ENCODE results near the gene ZNF48.

Gene ZNF48

DNA sequence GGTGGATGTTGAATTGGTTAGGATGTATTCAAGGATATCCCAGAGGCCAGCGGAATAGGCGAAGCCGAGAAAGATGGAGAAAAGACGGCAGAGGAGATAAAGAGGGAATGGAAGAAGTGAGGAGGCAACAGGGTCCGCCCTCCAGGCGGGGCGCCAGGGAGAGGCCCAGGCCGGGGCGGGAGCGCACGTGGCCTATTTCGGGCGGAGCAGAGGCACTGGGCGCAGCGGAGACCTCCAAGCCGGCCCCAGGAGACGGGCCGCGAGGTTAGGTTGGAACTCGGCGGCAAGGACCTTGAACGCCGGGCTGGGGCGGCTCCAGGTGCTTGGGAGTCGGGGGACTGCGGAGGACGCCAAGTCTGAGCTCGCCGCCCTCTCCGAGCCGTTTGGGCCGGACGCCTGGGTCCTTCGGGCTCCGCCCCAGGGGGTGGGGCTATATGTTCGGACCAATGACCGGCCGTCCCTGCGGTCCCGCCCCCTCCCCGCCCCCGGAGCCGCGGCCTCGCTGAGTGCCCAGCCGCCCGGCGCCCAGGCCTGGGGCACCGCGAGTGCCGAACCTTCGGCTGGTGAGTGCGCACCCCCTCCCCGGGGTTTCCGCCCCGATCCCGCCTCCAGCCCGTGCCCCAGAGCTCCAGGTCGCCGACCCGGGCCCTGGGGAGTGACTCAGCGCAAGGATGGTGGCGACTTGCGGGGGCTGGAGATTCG is 12.0 kb downstream of the ZNF48 start, which contains the start of gene ZNF771:
ZNF771 (plus strand) TSS at position 505 of the 702 bp plus-strand sequence. CDS start 448 bp downstream, outside the sequence.
- peak; percentile 76 for DNase-seq (ENCODE audit: low read depth, low spot score)

- DNase-seq (ENCODE audit: low read depth, low spot score), result no peak
Observed at GRCh38 chr16:30407804-30408534, 12.7 kb downstream of the ZNF48 start.

DNA sequence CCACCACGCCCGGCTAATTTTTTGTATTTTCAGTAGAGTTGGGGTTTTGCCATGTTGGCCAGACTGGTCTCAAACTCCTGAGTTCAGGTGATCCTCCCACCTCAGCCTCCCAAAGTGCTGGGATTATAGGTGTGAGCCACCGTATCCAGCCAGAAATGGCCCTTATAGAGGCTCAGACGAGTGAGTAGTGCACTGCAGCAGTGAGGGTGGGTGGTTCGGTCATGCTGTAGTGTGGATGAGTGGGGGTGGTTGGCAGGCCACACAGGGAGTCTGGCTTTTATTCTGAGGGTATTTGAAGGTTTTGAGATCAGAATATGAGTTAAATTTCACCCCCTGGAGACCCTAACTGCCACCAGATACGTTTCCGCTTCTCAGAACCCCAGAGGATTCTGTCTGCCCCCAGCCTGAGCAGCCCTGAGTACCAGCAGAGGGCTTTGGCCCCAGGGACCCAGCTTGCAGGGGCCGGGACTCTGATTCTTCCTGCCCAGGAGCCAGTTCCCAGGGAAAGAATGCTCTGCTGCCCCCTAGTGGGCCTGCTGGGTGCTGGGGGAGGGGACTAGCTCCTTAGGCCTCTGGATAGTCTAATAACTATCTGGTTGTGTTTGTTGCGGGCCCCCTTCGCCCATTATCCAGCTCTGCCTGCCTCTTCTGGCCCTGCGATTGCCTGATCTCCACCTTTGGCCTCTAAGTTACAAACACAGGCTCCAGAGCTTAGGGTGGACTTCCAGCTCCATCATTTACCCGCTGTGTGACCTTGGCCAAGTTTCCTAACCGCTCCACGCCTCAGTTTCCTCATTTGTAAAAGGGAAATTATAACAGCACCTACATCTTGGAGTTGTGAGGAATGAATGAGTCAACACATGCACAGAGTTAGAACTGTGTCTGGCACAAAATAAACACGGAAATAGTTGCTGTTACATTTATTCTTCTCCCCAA is 14.2 kb downstream of the ZNF48 start:
- DNase-seq (ENCODE audit: low read depth, low spot score), result peak; percentile 87

DNA sequence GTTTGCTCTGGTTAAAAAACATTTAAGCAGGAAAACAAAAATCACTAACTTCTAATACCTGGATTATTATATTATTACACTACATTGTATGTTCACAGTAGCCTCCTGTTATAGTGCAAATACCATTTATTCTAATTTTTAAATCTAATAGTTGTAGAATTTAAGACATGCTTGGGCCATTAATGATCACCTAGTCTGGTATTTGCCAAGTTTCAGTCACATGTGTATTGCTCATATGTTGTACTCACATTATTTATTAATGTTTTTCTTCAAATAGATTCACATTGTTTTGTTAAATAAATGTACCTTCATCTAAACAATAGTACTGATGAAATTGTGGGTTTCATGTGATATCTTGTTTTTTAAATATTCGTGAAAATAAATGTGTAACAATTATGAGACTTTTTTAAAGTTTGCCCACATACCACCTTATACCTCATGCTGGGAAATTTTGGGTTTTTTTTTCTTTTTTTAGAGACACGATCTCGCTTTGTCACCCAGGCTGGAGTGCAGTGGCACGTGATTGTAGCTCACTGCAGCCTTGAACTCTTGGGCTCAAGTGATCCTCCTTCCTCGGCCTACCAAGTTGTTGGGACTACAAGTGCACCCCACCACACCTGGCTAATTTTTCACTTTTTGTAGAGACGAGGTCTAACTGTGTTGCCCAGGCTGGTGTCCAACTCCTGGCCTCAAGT is 18.0 kb downstream of the ZNF48 start:
- DNase-seq (ENCODE audit: low read depth, low spot score), result no peak

DNA sequence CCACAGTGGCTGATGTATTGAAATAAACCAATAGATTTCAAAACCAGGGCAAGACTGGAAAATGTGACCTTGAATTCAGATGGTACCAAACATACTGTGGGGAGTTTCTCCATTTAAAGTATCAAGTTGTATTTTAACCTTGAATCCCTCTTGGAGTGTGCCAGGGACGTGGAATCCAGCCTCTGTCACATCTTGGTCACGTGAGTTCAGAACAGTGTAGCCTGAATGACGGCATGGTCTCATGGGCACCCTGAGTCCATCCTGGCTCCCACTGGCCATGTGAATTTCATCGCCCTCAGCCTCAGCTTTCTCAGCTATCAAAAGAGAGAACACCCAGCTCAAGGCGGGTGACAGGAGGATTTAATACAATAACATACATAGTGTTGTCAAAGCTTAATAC is 18.9 kb downstream of the ZNF48 start:
- no peak for DNase-seq (ENCODE audit: low read depth, low spot score)

DNA sequence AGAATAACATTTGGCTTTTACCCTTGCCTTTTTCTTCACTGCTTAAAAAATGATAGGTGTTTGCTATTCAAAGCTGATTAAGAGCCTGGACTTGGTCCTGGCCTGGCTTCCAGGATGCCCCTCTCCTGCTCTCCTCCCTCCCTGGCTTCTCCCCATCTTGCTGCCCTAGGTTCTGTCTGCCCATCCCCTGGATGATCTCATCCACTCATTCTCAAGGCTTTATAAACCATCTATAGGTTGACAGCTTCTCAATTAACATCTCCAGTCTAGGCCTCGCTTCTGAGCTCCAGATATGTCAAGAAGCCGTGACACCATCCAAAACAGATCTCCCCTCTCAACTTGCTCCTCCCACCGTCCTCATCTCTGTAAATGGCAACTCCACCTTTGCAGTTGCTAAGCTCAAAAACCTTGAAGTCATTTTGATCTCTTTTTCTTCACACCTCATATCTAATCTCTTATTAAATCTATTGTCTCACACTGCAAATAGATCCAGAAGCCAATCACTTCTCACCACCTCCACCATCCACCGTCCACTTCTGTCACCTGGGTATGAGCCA is 20.9 kb downstream of the ZNF48 start:
- DNase-seq (ENCODE audit: low read depth, low spot score), result no peak

GRCh38 chr16:30416624-30417528 is 21.7 kb downstream of the ZNF48 start:
- no peak for DNase-seq (ENCODE audit: low read depth, low spot score)

- DNase-seq (ENCODE audit: low read depth, low spot score), result peak; percentile 74
Observed at GRCh38 chr16:30417529-30418349, 22.5 kb downstream of the ZNF48 start.

GRCh38 chr16:30418350-30419181 is 23.3 kb downstream of the ZNF48 start:
- no peak for DNase-seq (ENCODE audit: low read depth, low spot score)

DNA sequence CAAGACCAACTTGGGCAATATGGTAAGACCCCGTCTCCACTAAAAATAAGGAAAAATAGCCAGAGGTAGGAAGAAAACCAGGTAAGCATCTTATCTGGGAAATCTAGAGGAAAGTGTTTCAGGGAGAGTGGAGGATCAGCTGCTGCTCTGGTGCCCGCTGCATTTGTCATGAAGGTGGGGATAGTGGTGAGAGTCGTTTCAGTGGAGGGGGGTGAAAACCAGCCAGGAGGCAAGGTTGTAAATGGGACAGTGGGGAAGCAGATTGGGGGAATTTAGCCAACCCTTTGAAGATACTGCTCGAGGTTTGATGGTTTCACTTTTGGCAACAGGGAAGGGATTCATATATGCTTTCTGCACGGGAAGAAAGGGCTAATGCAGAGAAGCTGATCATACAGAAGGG is 25.8 kb downstream of the ZNF48 start:
- no peak for DNase-seq (ENCODE audit: low read depth, low spot score)

- DNase-seq (ENCODE audit: low read depth, low spot score), result no peak
Observed at GRCh38 chr16:30428055-30428454, 32.8 kb downstream of the ZNF48 start.

DNA sequence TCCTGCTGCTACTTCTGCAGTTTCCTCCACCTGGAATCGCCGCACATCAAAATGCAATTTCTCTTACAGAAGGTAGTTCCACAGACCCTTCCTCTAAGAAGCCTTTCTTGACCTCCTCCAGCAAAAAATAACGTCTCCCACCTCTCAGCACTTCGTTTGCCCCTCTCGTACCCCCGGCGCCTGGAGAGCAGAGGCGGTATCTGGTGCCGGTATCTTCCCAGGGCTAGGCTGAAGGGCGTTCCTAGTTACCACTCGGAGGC is 34.1 kb downstream of the ZNF48 start:
- no peak for DNase-seq (ENCODE audit: low read depth, low spot score)

GRCh38 chr16:30429678-30430427 is 34.6 kb downstream of the ZNF48 start, which contains the start of gene DCTPP1:
TSS of gene DCTPP1 (minus strand) at chr16:30430030. CDS start at chr16:30429980, 50 bp downstream.
- peak; percentile 89 for DNase-seq (ENCODE audit: low read depth, low spot score)

GRCh38 chr16:30430428-30430970 is 35.3 kb downstream of the ZNF48 start:
- DNase-seq (ENCODE audit: low read depth, low spot score), result no peak

- DNase-seq (ENCODE audit: low read depth, low spot score), result no peak
Observed at GRCh38 chr16:30434852-30435251, 39.6 kb downstream of the ZNF48 start.

GRCh38 chr16:30437511-30438046 is 42.4 kb downstream of the ZNF48 start:
- DNase-seq (ENCODE audit: low read depth, low spot score), result no peak

DNA sequence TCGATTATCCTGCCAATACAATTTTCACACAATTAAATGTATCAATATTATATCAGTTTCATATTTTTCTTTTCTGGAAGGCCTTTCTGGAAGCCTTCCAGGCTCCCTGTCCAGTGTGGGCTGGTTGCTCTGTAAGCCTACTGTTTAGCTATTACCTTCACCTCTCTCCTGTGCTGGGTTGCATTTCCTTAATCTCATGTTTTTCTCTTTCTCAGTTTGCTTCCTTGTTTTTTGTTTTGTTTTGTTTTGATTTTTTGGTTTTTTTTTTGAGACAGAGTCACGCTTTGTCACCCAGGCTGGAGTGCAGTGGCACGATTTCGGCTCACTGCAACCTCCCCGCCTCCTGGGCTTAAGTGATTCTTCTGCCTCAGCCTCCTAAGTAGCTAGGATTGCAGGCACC is 43.6 kb downstream of the ZNF48 start:
- no peak for DNase-seq (ENCODE audit: low read depth, low spot score)

All from activated CD4-positive, CD25-positive, alpha-beta regulatory T cell treated with anti-CD3 and anti-CD28 coated beads, Interleukin-2, amount 50 U/mL, for 16 hours (primary cell).